GM12892 (cell line): ENCODE measurements around the gene HOXB6.

Experiments
- POLR2A ChIP-seq: IDR thresholded peaks from 2 replicates; pipeline ENCODE4 v1.6.1; 2011; ENCODE audit warnings: low read depth, low read length, control low read depth
- POLR2AphosphoS5 ChIP-seq: IDR thresholded peaks from 2 replicates; pipeline ENCODE4 v1.6.1; 2011; ENCODE audit warnings: low read depth, low read length, control low read depth
- TAF1 ChIP-seq: IDR thresholded peaks from 2 replicates; pipeline ENCODE4 v1.6.1; 2011; ENCODE audit warnings: low read depth, mild to moderate bottlenecking, control low read depth, low read length, borderline replicate concordance

- no peak for TF ChIP-seq POLR2AphosphoS5
- no peak for TF ChIP-seq POLR2A
- no peak for TF ChIP-seq TAF1
These were observed 45.5 kb downstream of the HOXB6 start for GRCh38 chr17:48559122-48559839.
